GM19468 (cell line): ENCODE results near the gene PI4KB.
A peak's percentile ranks its signal among the peaks of the same experiment; 100 is the strongest.

Experiments
- ATAC-seq: cut with Tn5 transposase; IDR thresholded peaks from one replicate; pipeline ENCODE4 v1.9.1; 2021; ENCODE audit warnings: mild to moderate bottlenecking, moderate library complexity, moderate number of reproducible peaks; ENCODE audit not compliant: unreplicated experiment; ENCODE audit errors: extremely low read depth

Gene PI4KB

GRCh38 chr1:151346769-151347522 is 19.7 kb upstream of the PI4KB start, which contains the start of gene RFX5:
Gene RFX5 (minus strand): TSS chr1:151347252. CDS start chr1:151346320, 932 bp downstream.
- ATAC-seq = peak; percentile 98

GRCh38 chr1:151346082-151346768 is 19.0 kb upstream of the PI4KB start:
- ATAC-seq = no peak

- ATAC-seq = no peak
These were observed 17.1 kb upstream of the PI4KB start for GRCh38 chr1:151344291-151344690.

GRCh38 chr1:151343587-151343986 is 16.4 kb upstream of the PI4KB start:
- no peak for ATAC-seq

GRCh38 chr1:151342569-151342968 is 15.4 kb upstream of the PI4KB start:
- ATAC-seq = no peak

- no peak for ATAC-seq
These were observed 14.8 kb upstream of the PI4KB start for GRCh38 chr1:151342021-151342420.

DNA sequence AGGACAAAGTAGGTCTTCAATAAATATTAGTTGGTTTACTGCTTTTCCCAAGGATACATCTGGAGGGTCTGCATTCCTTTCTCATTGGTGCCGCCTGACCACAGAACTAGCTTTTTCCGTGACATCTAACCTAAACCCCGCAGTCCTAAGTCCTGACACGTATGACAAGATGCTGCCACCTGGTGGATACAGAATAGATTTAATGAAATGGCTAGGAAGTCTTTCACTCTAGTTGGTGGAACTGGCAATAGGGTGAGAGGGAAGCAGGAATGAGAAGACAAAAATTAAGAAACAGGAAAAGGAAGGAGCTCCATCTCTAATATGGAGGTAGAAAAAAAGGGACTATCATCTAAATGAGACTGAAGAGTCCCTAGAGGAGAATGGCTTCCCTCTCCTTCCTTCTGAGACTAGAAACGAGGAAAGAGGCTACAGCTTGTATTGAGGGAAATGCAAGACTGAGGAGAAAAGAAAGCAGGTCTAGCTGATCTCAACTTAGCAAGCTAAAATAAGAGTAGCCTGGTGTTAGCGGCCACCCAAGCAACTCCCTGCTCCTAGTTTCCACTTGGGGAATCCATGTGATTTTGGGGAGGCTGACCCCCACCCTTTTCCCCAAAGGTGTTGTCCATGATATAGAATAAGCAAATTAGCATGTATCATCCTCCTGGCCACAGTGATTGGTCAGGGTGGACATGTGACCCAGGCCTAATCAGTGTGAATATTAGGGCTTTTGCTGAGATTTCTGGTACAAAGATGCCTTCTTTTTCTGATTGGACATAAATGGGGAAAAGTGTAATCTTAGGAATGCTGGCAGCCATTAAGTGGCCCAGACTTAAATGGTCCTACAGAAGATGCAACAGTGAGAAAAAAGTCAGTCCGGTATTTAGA is 13.9 kb upstream of the PI4KB start:
- ATAC-seq = no peak

DNA sequence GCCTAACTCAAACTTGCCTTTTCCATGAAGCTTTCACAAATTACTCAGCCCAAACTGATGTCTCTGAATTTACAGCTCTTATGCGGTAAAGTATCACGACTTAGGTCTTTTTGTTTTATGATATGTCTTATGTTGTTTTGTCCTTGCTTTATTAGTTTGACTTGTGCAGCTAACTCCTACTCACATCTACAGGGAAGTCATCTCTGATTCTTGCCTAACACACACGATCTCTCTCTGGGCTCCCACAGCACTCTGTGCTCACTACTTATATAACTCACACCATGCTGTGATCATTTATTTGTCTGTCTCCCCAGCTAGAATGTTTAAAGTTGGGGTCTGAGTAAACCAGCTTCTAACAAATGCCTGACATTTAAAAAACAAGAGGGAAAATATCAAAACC is 9.3 kb upstream of the PI4KB start:
- no peak for ATAC-seq

DNA sequence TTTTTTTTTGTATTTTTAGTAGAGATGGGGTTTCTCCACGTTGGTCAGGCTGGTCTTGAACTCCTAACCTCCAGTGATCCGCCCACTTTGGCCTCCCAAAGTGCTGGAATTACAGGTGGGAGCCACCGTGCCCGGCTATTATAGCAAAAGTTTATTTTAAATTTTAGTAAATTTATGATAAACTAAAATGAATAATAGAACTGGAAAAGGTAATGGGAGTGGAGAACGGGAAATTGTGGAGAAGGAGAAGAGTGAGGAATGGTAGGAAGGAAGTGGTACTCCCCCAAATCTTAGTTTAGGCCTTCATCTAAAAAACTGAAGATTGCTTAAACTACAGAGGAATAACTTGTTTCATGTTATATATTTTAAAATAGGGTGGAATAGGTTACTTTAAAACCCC is 7.6 kb upstream of the PI4KB start:
- ATAC-seq = no peak

GRCh38 chr1:151327903-151328674 is 873 bp upstream of the PI4KB start:
- no peak for ATAC-seq

DNA sequence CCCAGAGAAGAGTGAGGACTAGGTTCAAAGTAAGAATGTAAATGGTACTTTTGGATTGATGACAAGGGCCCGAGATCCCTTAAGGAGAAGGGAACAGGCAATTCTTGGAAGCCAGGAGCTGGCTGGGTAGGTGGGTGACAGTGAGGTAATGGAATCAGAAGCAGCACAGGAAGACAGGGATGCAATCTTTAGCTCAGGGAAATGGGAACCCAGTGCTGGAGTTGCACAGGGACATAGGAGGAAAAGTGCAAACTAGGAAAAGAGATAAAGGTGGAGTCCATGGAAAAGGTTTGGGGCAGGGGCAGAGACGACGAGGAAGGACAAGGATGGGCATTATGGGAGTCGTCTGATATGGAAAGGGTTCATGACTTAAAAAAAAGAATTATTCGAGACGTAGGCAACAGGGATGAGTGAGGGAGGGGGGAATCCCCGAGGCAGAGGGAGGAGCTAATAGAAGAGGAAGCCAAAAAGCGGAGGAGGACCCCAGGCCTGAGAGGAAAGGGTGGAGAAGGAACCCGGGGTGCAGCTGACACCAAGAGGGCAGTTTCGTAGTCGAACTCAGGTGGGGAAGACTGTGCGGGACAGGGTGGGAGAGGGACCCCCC is 495 bp downstream of the PI4KB start:
- no peak for ATAC-seq

DNA sequence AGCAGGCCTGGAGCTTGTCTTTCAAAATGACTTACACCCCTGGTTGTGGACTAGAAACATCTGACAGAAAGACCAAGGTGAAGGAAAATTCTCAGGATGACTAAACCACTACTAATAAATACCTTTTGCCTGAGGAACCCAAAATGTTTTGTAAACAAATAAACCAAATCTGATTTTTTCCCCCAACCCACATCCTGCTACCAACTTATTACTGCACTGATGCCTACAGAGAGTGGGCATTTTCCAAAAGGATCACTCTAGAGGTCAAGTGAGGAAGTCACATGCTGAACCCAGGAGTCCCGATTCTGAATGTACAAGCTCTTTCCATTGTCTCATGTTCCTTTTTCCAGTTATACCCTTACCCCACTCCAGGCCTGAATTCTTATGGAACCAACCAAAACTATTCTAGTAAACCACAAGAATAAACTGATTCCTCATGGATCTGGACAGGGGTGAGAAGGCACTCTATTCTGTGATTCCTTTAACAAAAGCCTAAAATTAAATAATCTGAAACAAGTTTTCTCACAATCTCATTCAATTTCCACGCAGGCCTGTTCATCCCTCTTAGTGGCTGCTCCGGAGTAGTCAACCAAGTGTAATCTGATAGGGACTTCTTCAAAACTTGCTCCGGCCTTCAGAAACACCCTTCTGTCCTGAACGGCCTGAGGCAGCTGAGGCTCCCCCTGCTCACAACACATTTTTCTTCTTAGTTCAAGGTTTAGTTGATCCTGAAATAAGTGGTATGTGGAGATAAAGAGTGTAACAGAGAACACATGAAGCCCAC is 1.4 kb downstream of the PI4KB start:
- ATAC-seq = no peak

GRCh38 chr1:151325231-151325630 is 2.0 kb downstream of the PI4KB start:
- no peak for ATAC-seq

DNA sequence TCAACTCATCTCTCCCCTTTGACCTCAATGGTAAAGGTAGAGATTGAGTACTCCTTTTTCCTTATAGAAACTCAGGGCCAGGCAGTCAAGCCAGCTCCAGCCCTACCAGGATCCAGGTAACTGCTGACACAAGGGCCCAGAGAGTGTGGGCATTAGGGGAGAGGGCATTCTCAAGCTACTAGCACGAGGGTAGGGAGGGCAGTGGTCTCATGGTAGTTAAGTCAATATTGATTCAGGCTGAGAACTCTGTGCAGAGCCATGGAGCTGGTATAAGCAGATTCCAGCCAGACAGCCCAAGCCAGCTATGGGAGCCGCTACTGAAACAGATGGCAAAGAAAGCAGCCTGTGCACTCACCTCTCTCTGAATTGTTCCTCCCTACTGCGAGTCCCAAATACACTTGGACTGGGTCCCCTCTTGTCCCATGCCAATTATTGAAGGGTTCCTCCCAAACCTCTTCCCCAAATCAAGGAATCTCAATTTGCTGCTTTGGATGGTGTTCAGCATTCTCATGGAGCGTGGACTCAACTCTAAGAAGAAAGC is 2.8 kb downstream of the PI4KB start:
- ATAC-seq = no peak

GRCh38 chr1:151318975-151319374 is 8.2 kb downstream of the PI4KB start:
- ATAC-seq = no peak

DNA sequence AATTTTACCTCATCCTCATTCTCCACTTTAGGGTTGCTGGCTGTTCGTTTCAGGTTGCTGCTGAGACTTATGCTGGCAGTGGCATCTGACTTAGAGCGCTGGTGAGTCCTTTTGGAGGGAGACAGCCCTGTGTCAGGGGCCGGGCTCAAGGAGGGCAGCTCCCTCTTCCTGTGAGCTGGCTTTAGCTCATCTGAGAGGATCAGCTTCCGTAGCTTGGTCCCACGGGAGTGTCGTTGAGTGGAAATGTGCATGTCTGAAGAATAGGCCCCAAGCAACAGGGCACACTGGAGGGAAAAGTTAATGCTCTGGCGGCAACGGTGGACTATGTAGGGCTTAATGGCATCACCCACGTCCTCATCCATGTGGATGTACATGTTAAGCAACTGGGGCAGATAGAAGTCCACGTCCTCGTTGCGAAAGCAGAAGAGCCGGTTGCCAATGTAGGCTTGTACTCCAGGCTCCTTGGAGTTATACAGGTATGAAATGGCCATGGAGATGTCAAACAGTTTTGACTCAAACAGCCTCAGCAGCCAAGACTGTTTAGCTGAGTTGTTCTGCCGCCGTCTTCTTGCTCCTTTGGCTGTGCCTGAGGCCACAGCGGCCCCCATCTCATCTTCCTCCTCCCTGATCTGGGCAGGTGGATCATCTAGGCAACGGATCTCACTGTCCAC is 11.5 kb downstream of the PI4KB start:
- no peak for ATAC-seq

DNA sequence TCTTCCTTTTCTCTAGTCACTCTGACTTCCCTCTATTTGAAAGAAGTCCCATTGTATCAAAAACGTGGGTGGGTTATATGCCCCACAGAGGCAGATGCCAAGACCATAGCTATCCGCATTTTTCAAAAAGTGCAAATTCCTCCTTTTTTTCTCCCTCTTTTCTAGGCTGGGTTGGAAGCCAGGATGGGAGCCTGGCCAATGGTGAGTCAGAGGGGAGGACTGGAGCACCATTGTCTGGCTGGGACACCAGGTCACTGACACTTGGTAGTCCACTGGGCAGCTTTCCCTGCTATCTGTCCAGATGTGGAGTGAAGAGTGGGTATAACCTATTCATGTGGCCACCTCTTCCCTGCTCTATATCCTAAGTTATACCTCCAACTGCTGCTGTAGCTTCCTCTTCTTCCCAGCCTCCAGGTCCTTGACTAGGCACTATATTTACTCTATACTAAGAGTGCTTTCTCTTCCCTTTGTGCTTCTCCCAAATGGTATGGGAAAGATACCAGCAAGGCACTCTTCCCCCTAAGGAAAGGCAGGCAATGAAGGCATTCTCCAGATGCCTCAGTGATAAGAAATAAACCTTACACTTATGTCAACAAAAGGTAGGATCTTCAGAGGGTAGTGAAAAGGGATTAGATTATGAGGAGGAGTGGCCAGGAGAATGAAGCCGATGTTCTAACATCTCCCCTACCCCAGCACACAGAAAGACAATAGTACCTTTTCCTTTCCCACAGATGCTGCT is 12.9 kb downstream of the PI4KB start:
- no peak for ATAC-seq
